ENCODE measurements around the gene ME1. TPM values are rescaled to one million over a fixed set of nuclear protein-coding genes. Genes with fewer than 3 reads are reported as not detected.

The ME1 gene
- total and polyA plus RNA-seq, 2 of the 13 experiments (the other 11 are each of a cell fraction or from before 2014, with no cell fraction given), result not detected

- no peak for TF ChIP-seq ZNF207 (IDR thresholded peaks at IDR 0.05; ENCODE audit: borderline replicate concordance)
- TF ChIP-seq ZBTB49 (CRISPR knock-in tag; IDR thresholded peaks at IDR 0.05; ENCODE audit: borderline replicate concordance), result no peak
- TF ChIP-seq HNF1B (CRISPR knock-in tag; IDR thresholded peaks at IDR 0.05), result no peak
- no peak for TF ChIP-seq ZFYVE20 (CRISPR knock-in tag; IDR thresholded peaks at IDR 0.05; ENCODE audit: borderline replicate concordance, low read depth)
These were observed 45.4 kb downstream of the ME1 start (continued) for GRCh38 chr6:83385473-83385872.

GRCh38 chr6:83384751-83385150 is 46.1 kb downstream of the ME1 start:
- no peak overlapping the region for H2AFZ ChIP-seq (ENCODE audit: low read length)
- no peak overlapping the region for H3K4me2 ChIP-seq (ENCODE audit: low read depth, low read length)
- no peak overlapping the region for H3K27ac ChIP-seq (ENCODE audit: extremely low read length, insufficient read depth, low read length)
- H3K36me3 ChIP-seq (replicated peaks in 1 of 2; ENCODE audit: control insufficient read depth in 1 of 2, insufficient read depth in 2 of 2, low read length in 2 of 2), result no peaks in the 10 kb centered on the region
- intact Hi-C loops (cut with micrococcal nuclease; ENCODE audit: unreplicated experiment) (no loop called here), in situ Hi-C loops (cut with HindIII; ENCODE audit: extremely low pct_ligation_motif_present, low pct_unique_long_range_greater_than_20kb) (no loop called here)
- no peaks in the 10 kb centered on the region for H3K9me3 ChIP-seq (ENCODE audit: low read length)
- no peaks in the 10 kb centered on the region for H4K20me1 ChIP-seq (ENCODE audit: insufficient read depth, low read length)
- H3K9ac ChIP-seq (ENCODE audit: insufficient read depth, low read depth, low read length), result no peak overlapping the region
- H3K79me2 ChIP-seq (ENCODE audit: insufficient read depth, low read length), result no peaks in the 10 kb centered on the region
- POLR2A ChIA-PET, result no interaction called here
- H3K4me1 ChIP-seq (ENCODE audit: insufficient read depth, low read length), result no peaks in the 10 kb centered on the region
- no peaks in the 10 kb centered on the region for H3K27me3 ChIP-seq (ENCODE audit: control insufficient read depth in 1 of 2, insufficient read depth in 2 of 2, low read length in 2 of 2)
- FAIRE-seq, result no peak
- CTCF ChIA-PET (ENCODE audit: low intra/inter-chr PET ratio, low total read pairs), result no interaction called here
- no peak overlapping the region for H3K4me3 ChIP-seq (replicated peaks in 1 of 3; ENCODE audit: insufficient read depth in 1 of 3, low read depth in 2 of 3, low read length in 3 of 3)
- no peak for DNase-seq (ENCODE audit: low spot score)
- no TSS peak for BruUV-seq (replicated peaks)
- no peak for ATAC-seq
- no peak for TF ChIP-seq ETV6 (CRISPR knock-in tag; conservative IDR thresholded peaks at IDR 0.05)
- TF ChIP-seq ZUFSP (CRISPR knock-in tag; IDR thresholded peaks at IDR 0.05; ENCODE audit: borderline replicate concordance), result no peak
- TF ChIP-seq CHD2 (IDR thresholded peaks at IDR 0.05; ENCODE audit: low read depth, low read length), result no peak
- TF ChIP-seq POGK (CRISPR knock-in tag; conservative IDR thresholded peaks at IDR 0.05), result no peak
- no peak for TF ChIP-seq ZNF660 (CRISPR knock-in tag; IDR thresholded peaks at IDR 0.05; ENCODE audit: borderline replicate concordance, low read depth)
- no peak for TF ChIP-seq SNAPC4 (CRISPR knock-in tag; IDR thresholded peaks at IDR 0.05)
